Measurements from ENCODE around the gene ZNF23. TPM values are rescaled to one million over a fixed set of nuclear protein-coding genes. Genes with fewer than 3 reads are reported as not detected.

The ZNF23 gene
- total and polyA plus RNA-seq, 2 experiments from 2014 or later = 12.1 to 15.3 TPM

DNA sequence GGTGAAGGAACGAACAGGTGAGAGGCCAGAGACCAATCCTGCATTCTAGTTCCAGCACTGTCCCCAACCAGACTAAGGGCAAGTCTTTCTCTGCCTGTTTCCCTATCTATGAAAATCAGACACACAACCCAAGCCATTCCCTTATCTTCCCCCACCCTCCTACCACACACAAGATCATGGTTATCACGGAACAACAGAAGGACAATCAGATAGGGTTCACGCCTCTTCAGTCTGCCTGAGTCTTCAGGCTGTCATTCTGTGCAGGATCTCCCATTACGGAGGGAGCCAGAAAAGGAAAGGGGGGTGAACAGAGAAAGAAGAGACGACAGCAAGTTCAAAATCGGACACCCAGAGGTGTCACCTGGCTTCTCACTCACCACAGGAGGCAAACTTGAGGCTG, 31.3 kb downstream of the ZNF23 start:
- in situ Hi-C loops (cut with MboI) = no loop called here
- H3K79me2 ChIP-seq (ENCODE audit: insufficient read depth) = no peaks in the 10 kb centered on the region
- no peak overlapping the region for H3K9ac ChIP-seq
- no peak for DNase-seq
- H3K36me3 ChIP-seq (ENCODE audit: low read depth) = no peaks in the 10 kb centered on the region
- H4K20me1 ChIP-seq (ENCODE audit: insufficient read depth) = no peaks in the 10 kb centered on the region
- no peak overlapping the region for H3K4me3 ChIP-seq
- H2AFZ ChIP-seq = no peak overlapping the region
- no peaks in the 10 kb centered on the region for H3K9me3 ChIP-seq (ENCODE audit: low read depth)
- no peak overlapping the region for H3K27ac ChIP-seq
- no peak for TF ChIP-seq EZH2phosphoT487 (IDR thresholded peaks at IDR 0.05; ENCODE audit: insufficient read depth, low read depth)
- no peak for TF ChIP-seq EZH2 (IDR thresholded peaks at IDR 0.05; ENCODE audit: insufficient read depth, poor library complexity, severe bottlenecking)
- H3K27me3 ChIP-seq (replicated peaks; ENCODE audit: insufficient read depth) = 0 out of 2 replicates have a peak, but pooled peaks cover 6% of the 10 kb centered on the region
- H3K4me1 ChIP-seq (ENCODE audit: insufficient read depth) = no peaks in the 10 kb centered on the region
- H3K4me2 ChIP-seq (ENCODE audit: unreplicated experiment) = no peak overlapping the region
- no peaks in the 10 kb centered on the region for H3K9me2 ChIP-seq (ENCODE audit: insufficient read depth)
- H3F3A ChIP-seq (ENCODE audit: insufficient read depth) = peaks cover 18% of the 10 kb centered on the region
- 47 to 50% methylated on average over 6 of the region's 6 CpGs for WGBS, 2 experiments (ENCODE audit: low coverage in 1 of 2, low lambda C conversion rate in 2 of 2, missing lambda C conversion rate in 2 of 2)

DNA sequence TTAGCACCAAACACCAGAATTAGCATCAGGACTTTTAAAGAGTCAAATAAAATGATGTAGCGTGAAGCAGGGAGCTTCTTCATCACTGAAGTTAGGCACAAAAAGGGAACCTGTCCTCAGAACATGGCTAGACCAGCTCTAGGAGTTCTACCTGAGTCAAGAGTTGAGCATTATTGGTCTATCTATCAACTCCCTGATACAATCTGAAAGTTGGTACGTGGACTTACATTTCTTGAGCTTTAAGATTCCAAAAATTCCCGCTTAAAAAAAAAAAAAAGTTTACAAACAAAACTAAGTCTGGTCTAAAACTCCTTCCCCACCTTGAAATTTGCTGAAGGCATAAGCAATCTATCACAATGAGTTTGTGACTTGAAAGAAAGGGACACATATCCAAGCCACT, 32.5 kb downstream of the ZNF23 start:
- Histone ChIP-seq H2AFZ (no peak overlapping the region), H3K9me2 (ENCODE audit: insufficient read depth) (no peaks in the 10 kb centered on the region), H3K4me2 (ENCODE audit: unreplicated experiment) (no peak overlapping the region), H3K4me1 (ENCODE audit: insufficient read depth) (no peaks in the 10 kb centered on the region), H3K9ac (no peak overlapping the region), H3K4me3 (no peak overlapping the region), H3K79me2 (ENCODE audit: insufficient read depth) (no peaks in the 10 kb centered on the region), H4K20me1 (ENCODE audit: insufficient read depth) (no peaks in the 10 kb centered on the region), H3K27ac (no peak overlapping the region), H3K9me3 (ENCODE audit: low read depth) (no peaks in the 10 kb centered on the region), H3K36me3 (ENCODE audit: low read depth) (no peaks in the 10 kb centered on the region), H3K27me3 (replicated peaks; ENCODE audit: insufficient read depth) (0 out of 2 replicates have a peak, but pooled peaks cover 6% of the 10 kb centered on the region), H3F3A (ENCODE audit: insufficient read depth) (peaks cover 18% of the 10 kb centered on the region)
- 29 to 45% methylated on average over 3 of the region's 3 CpGs for WGBS, 2 experiments (ENCODE audit: low coverage in 1 of 2, low lambda C conversion rate in 2 of 2, missing lambda C conversion rate in 2 of 2)
- TF ChIP-seq EZH2phosphoT487 (IDR thresholded peaks at IDR 0.05; ENCODE audit: insufficient read depth, low read depth) = no peak
- TF ChIP-seq EZH2 (IDR thresholded peaks at IDR 0.05; ENCODE audit: insufficient read depth, poor library complexity, severe bottlenecking) = no peak
- in situ Hi-C loops (cut with MboI) = no loop called here
- no peak for DNase-seq

DNA sequence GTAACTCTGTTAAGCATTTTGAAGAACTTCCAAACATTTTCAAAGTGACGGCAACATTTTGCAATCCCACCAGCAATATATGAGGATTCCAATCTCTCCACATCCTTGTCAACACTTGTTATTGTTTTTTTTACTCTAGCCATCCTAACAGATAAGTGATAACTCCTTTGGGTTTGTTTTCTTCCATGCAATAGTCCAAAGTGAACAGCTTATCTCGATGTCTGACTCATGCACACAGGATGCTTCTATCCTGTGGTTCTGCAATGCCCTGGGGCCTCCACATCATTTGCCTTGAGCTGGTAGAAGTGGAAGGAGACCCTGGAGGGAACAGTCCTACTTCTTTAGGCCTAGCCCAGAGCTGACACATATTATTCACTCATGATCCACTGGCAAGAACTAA, 33.2 kb downstream of the ZNF23 start:
- TF ChIP-seq EZH2phosphoT487 (IDR thresholded peaks at IDR 0.05; ENCODE audit: insufficient read depth, low read depth) = no peak
- TF ChIP-seq EZH2 (IDR thresholded peaks at IDR 0.05; ENCODE audit: insufficient read depth, poor library complexity, severe bottlenecking) = no peak
- Histone ChIP-seq H3K9me3 (ENCODE audit: low read depth) (no peaks in the 10 kb centered on the region), H3K4me3 (no peak overlapping the region), H2AFZ (no peak overlapping the region), H3K9ac (no peak overlapping the region), H3K4me2 (ENCODE audit: unreplicated experiment) (no peak overlapping the region), H3F3A (ENCODE audit: insufficient read depth) (peaks cover 18% of the 10 kb centered on the region), H3K79me2 (ENCODE audit: insufficient read depth) (no peaks in the 10 kb centered on the region), H4K20me1 (ENCODE audit: insufficient read depth) (no peaks in the 10 kb centered on the region), H3K9me2 (ENCODE audit: insufficient read depth) (no peaks in the 10 kb centered on the region), H3K4me1 (ENCODE audit: insufficient read depth) (no peaks in the 10 kb centered on the region), H3K36me3 (ENCODE audit: low read depth) (no peaks in the 10 kb centered on the region), H3K27me3 (replicated peaks; ENCODE audit: insufficient read depth) (0 out of 2 replicates have a peak, but pooled peaks cover 6% of the 10 kb centered on the region), H3K27ac (no peak overlapping the region)
- DNase-seq = peak; percentile 13
- in situ Hi-C loops (cut with MboI) = no loop called here
- WGBS, 2 experiments (ENCODE audit: low coverage in 1 of 2, low lambda C conversion rate in 2 of 2, missing lambda C conversion rate in 2 of 2) = 69% methylated on average over 2 of the region's 2 CpGs

DNA sequence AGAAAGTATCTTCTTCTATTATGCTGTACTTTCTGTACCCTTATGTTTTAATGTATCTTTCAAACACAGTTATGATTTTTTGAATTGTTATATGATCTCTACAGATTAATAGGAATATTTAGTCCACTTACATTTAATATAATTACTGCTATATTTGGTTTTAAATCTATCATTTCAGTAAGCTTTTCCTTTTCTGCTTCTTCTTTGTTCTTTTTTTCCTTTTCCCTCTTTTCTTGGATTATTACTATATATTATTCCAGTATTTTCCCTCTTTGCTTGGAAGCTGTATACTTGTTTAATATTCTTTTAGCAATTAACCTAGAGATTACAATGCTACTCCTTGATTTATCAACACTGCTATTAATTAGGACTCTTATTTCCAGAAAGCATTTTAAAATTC, 33.7 kb downstream of the ZNF23 start:
- Histone ChIP-seq H3K27me3 (replicated peaks; ENCODE audit: insufficient read depth) (0 out of 2 replicates have a peak, but pooled peaks cover 6% of the 10 kb centered on the region), H3K9me3 (ENCODE audit: low read depth) (no peaks in the 10 kb centered on the region), H3K4me3 (no peak overlapping the region), H3K36me3 (ENCODE audit: low read depth) (no peaks in the 10 kb centered on the region), H3K9ac (no peak overlapping the region), H3F3A (ENCODE audit: insufficient read depth) (peaks cover 18% of the 10 kb centered on the region), H3K9me2 (ENCODE audit: insufficient read depth) (no peaks in the 10 kb centered on the region), H3K4me1 (ENCODE audit: insufficient read depth) (no peaks in the 10 kb centered on the region), H3K79me2 (ENCODE audit: insufficient read depth) (no peaks in the 10 kb centered on the region), H4K20me1 (ENCODE audit: insufficient read depth) (no peaks in the 10 kb centered on the region), H2AFZ (no peak overlapping the region), H3K4me2 (ENCODE audit: unreplicated experiment) (no peak overlapping the region), H3K27ac (no peak overlapping the region)
- no peak for DNase-seq
- in situ Hi-C loops (cut with MboI) = no loop called here
- TF ChIP-seq EZH2phosphoT487 (IDR thresholded peaks at IDR 0.05; ENCODE audit: insufficient read depth, low read depth) = no peak
- TF ChIP-seq EZH2 (IDR thresholded peaks at IDR 0.05; ENCODE audit: insufficient read depth, poor library complexity, severe bottlenecking) = no peak
